HCT116 (cell line): ENCODE results near the gene SFTPA2.
"Not testable (repeated sequence)": the region's sequence is repeated elsewhere in the genome, so short reads cannot be mapped to it uniquely, and the experiment has no call there.

Experiments
- POLR2A ChIP-seq: IDR thresholded peaks from 2 replicates; pipeline ENCODE4 v1.7.0; 2011; ENCODE audit warnings: borderline replicate concordance; ENCODE audit not compliant: insufficient read depth, insufficient read length; ENCODE audit errors: extremely low read depth
- SRF ChIP-seq: IDR thresholded peaks from 2 replicates; pipeline ENCODE4 v1.6.1; 2012; ENCODE audit warnings: low read depth
- YY1 ChIP-seq: IDR thresholded peaks from 2 replicates; pipeline ENCODE4 v1.6.1; 2011; ENCODE audit warnings: low read length, low read depth, moderate library complexity, mild to moderate bottlenecking; ENCODE audit not compliant: insufficient replicate concordance; ENCODE audit errors: extremely low read depth

DNA sequence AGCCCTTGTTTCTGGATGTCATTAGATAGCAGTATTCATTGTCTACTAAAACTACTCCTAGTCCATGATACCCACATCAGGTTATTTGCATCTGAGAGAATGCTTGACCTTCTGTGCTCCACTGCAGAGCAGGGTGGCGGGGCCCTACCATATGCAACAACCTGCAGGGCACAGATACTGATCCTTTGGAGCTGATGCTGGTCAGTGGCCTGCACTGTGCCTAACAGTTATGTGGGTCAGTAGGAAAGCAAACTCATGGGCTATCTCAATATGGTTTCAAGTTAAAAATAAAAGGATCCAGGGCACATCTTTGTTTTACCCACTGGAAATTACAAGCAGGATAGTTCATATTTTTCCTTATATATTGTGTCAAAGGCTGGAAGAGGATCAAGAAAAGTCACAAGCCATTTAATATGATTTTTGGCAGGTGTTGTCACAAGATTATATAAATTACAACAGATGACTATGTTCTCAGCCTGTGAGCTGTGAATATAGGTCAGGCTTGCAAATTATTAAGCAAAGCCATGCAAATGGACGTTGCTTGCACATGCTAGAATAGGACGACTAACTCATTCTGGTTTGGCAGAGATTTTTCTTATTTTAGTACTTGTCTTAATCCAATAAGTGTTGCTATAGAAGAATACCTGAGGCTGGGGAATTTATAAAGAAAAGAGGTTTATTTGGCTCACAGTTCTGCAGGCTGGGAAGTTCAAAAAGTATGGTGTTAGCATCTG is 15.1 kb downstream of the SFTPA2 start:
- TF ChIP-seq POLR2A, YY1, SRF: not testable (repeated sequence)
